Right lobe of liver (tissue), 4 donors: ENCODE data around the gene ERBB4.

Experiments
- CTCF ChIP-seq, 4 donors: fragments of 200-600 bp in 3 of 4; fragments of 450-650 bp in 1 of 4; IDR thresholded peaks; one replicate each; pipeline versions ENCODE4 v1.5.1 to v1.8.0; 2016 to 2022; ENCODE audit warnings: antibody characterized with exemption in 4 of 4, mild to moderate bottlenecking in 2 of 4
- POLR2A ChIP-seq: fragments of 450-650 bp; IDR thresholded peaks from one replicate; pipeline ENCODE4 v1.6.1; 2017; ENCODE audit warnings: antibody characterized with exemption, mild to moderate bottlenecking
- donor health status: DM: no; HTN: no; CAD: no.
- donor health status: DM: no; HTN: no; CAD: no.
- donor health status: DM: no; HTN: yes; CAD: no.

GRCh38 chr2:211405036-211405435 lies 1133.6 kb downstream of the ERBB4 start:
- no peak for TF ChIP-seq CTCF (IDR thresholded peaks at IDR 0.05)
- no peak for TF ChIP-seq POLR2A
